SU-DHL-6 (cell line): ENCODE data around the gene ELMO1.

Experiments
- EZH2phosphoT487 ChIP-seq: fragments of 200-600 bp; sonication (generic), shearing (Covaris generic); conservative IDR thresholded peaks from 2 replicates; pipeline ENCODE4 v1.6.1; 2018; ENCODE audit warnings: mild to moderate bottlenecking, antibody characterized with exemption, low read length, moderate library complexity, mixed read lengths
- TF ChIP-seq, protein P1 (sequence below): fragments of 200-600 bp; sonication (generic); IDR thresholded peaks from one replicate; pipeline ENCODE4 v1.5.1; 2017; ENCODE audit warnings: antibody characterized with exemption, mild to moderate bottlenecking, low read length, moderate library complexity; ENCODE audit not compliant: insufficient read depth, poor library complexity, severe bottlenecking

DNA sequence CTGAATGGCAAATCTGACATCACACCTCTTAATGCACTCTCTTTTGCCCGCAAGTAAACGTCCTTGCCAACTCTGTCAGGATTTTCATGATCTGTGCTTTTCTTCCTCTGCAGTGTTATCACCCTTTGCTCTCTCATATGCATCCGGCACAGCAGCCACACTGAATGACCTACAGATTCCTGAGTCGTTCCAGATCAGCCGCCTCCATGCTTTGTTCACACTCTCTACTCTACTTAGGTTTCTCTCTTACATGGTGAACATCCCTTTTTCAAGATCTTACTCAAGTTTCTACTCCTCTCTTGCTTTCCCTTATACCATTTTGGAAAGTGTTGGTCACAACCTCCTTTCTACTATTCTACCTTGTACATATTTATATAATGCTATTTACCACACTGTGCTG lies 596.6 kb downstream of the ELMO1 start:
- TF ChIP-seq, protein P1, sequence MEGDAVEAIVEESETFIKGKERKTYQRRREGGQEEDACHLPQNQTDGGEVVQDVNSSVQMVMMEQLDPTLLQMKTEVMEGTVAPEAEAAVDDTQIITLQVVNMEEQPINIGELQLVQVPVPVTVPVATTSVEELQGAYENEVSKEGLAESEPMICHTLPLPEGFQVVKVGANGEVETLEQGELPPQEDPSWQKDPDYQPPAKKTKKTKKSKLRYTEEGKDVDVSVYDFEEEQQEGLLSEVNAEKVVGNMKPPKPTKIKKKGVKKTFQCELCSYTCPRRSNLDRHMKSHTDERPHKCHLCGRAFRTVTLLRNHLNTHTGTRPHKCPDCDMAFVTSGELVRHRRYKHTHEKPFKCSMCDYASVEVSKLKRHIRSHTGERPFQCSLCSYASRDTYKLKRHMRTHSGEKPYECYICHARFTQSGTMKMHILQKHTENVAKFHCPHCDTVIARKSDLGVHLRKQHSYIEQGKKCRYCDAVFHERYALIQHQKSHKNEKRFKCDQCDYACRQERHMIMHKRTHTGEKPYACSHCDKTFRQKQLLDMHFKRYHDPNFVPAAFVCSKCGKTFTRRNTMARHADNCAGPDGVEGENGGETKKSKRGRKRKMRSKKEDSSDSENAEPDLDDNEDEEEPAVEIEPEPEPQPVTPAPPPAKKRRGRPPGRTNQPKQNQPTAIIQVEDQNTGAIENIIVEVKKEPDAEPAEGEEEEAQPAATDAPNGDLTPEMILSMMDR, result no peak
- TF ChIP-seq EZH2phosphoT487, result no peak
